Measurements from ENCODE around the gene LMNA. TPM values are rescaled to one million over a fixed set of nuclear protein-coding genes. Genes with fewer than 3 reads are reported as not detected.

LMNA gene
- total RNA-seq, 1 donor from 2014 or later, result 236 TPM

GRCh38 chr1:156108664-156109241, 5.8 kb upstream of the LMNA start:
- DNase-seq, result no peak
- intact Hi-C loops (cut with micrococcal nuclease), result no loop called here
- Histone ChIP-seq H3K27ac (replicated peaks) (peak overlapping the region; percentile 11), H3K36me3 (no peaks in the 10 kb centered on the region), H3K4me1 (peaks cover 56% of the 10 kb centered on the region), H3K4me3 (no peak overlapping the region), H3K27me3 (ENCODE audit: low read depth) (no peaks in the 10 kb centered on the region), H3K9me3 (replicated peaks) (no peaks in the 10 kb centered on the region)
- TF ChIP-seq CTCF (IDR thresholded peaks at IDR 0.05; ENCODE audit: borderline replicate concordance), result no peak

GRCh38 chr1:156110252-156110651, 4.3 kb upstream of the LMNA start:
- Histone ChIP-seq H3K27ac (replicated peaks) (no peak overlapping the region), H3K27me3 (ENCODE audit: low read depth) (no peaks in the 10 kb centered on the region), H3K36me3 (no peaks in the 10 kb centered on the region), H3K4me3 (no peak overlapping the region), H3K9me3 (replicated peaks) (no peaks in the 10 kb centered on the region), H3K4me1 (peaks cover 56% of the 10 kb centered on the region)
- no peak for TF ChIP-seq CTCF (IDR thresholded peaks at IDR 0.05; ENCODE audit: borderline replicate concordance)
- intact Hi-C loops (cut with micrococcal nuclease), result no loop called here
- DNase-seq, result no peak

GRCh38 chr1:156111355-156111962, 3.1 kb upstream of the LMNA start:
- intact Hi-C loops (cut with micrococcal nuclease), result no loop called here
- H3K27me3 ChIP-seq (ENCODE audit: low read depth), result no peaks in the 10 kb centered on the region
- peaks cover 56% of the 10 kb centered on the region for H3K4me1 ChIP-seq
- peak overlapping the region; percentile 97 for H3K27ac ChIP-seq (replicated peaks)
- no peaks in the 10 kb centered on the region for H3K9me3 ChIP-seq (replicated peaks)
- no peak overlapping the region for H3K4me3 ChIP-seq
- DNase-seq, result no peak
- H3K36me3 ChIP-seq, result no peaks in the 10 kb centered on the region
- TF ChIP-seq CTCF (IDR thresholded peaks at IDR 0.05; ENCODE audit: borderline replicate concordance), result no peak

- Histone ChIP-seq H3K4me1 (peaks cover 56% of the 10 kb centered on the region), H3K27me3 (ENCODE audit: low read depth) (no peaks in the 10 kb centered on the region), H3K36me3 (no peaks in the 10 kb centered on the region), H3K27ac (replicated peaks) (peak overlapping the region; percentile 97), H3K9me3 (replicated peaks) (no peaks in the 10 kb centered on the region), H3K4me3 (no peak overlapping the region)
- DNase-seq, result no peak
- intact Hi-C loops (cut with micrococcal nuclease), result no loop called here
- no peak for TF ChIP-seq CTCF (IDR thresholded peaks at IDR 0.05; ENCODE audit: borderline replicate concordance)
Measured at GRCh38 chr1:156112276-156113137, 2.0 kb upstream of the LMNA start.

GRCh38 chr1:156113282-156113950, 1.1 kb upstream of the LMNA start:
- Histone ChIP-seq H3K36me3 (no peaks in the 10 kb centered on the region), H3K27ac (replicated peaks) (peak overlapping the region; percentile 97), H3K4me1 (peaks cover 56% of the 10 kb centered on the region), H3K4me3 (no peak overlapping the region), H3K27me3 (ENCODE audit: low read depth) (no peaks in the 10 kb centered on the region), H3K9me3 (replicated peaks) (no peaks in the 10 kb centered on the region)
- intact Hi-C loops (cut with micrococcal nuclease), result no loop called here
- no peak for TF ChIP-seq CTCF (IDR thresholded peaks at IDR 0.05; ENCODE audit: borderline replicate concordance)
- DNase-seq, result no peak
